ENCODE data around the gene ACER1. TPM values are rescaled to one million over a fixed set of nuclear protein-coding genes. Genes with fewer than 3 reads are reported as not detected.

Gene ACER1
- polyA plus RNA-seq, 1 donor (not counting 4 experiments of a cell fraction or from before 2014, with no cell fraction given), result 0.38 TPM

DNA sequence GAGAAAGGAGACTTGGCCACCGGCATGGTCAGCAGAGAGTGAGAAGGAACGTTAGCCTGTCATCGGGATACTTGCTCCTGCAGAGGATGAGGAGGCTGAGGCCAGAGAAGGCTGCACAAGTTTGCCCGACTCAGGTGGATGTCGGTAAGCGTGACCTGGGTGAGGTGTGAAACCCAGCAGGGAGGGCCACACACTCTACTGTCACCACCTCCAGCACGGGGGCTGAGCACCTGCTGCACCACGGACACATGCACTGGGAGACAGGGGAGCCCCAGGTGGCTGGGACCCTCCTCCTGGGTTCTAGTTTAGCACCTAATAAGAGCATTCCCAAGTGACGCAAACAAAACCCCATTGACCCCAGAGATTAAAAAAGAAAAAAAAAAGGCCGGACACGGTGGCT, 70.9 kb downstream of the ACER1 start:
- DNase-seq (ENCODE audit: low read depth, low spot score) (no peak), FAIRE-seq (no peak)
- no peaks in the 10 kb centered on the region for H3K4me1 ChIP-seq (ENCODE audit: control insufficient read depth, extremely low read depth, insufficient read depth, low read length)
- no peaks in the 10 kb centered on the region for H4K20me1 ChIP-seq (ENCODE audit: control insufficient read depth, extremely low read depth, insufficient read depth, low read length)
- peaks cover 24 to 29% of the 10 kb centered on the region in 2 experiments for H3K36me3 ChIP-seq (ENCODE audit: control insufficient read depth in 2 of 2, extremely low read depth in 1 of 2, insufficient read depth in 2 of 2, low read length in 2 of 2)
- no peak overlapping the region for H3K4me3 ChIP-seq (ENCODE audit: control insufficient read depth in 2 of 3, extremely low read depth in 1 of 3, insufficient read depth in 2 of 3, low read depth in 1 of 3, low read length in 3 of 3)
- H3K9me3 ChIP-seq (ENCODE audit: control insufficient read depth, low read depth, low read length), result no peaks in the 10 kb centered on the region
- H3K27ac ChIP-seq (ENCODE audit: control insufficient read depth, insufficient read depth, low read length), result no peak overlapping the region
- no peaks in the 10 kb centered on the region for H3K9me1 ChIP-seq (ENCODE audit: control insufficient read depth, extremely low read depth, insufficient read depth, low read length)
- no peak overlapping the region for H2AFZ ChIP-seq (ENCODE audit: control insufficient read depth, low read length)
- TF ChIP-seq CTCF (optimal IDR thresholded peaks at IDR 0.05 in 1 of 3, IDR thresholded peaks at IDR 0.05 in 1 of 3, conservative IDR thresholded peaks at IDR 0.05 in 1 of 3; ENCODE audit: extremely low read depth in 1 of 3, insufficient read depth in 2 of 3, low read length in 3 of 3) (no peak), EZH2 (IDR thresholded peaks at IDR 0.05; ENCODE audit: low read length) (no peak)
- no peak overlapping the region for H3K9ac ChIP-seq (ENCODE audit: control insufficient read depth, extremely low read depth, insufficient read depth, low read length)
- H3K27me3 ChIP-seq (ENCODE audit: control insufficient read depth, extremely low read depth, insufficient read depth, low read length), result no peaks in the 10 kb centered on the region
- dilution Hi-C loops (cut with MboI; ENCODE audit: extremely low pct_ligation_motif_present, low sequenced_read_pairs), result no loop called here
- H3K79me2 ChIP-seq (ENCODE audit: control insufficient read depth, insufficient read depth, low read length), result peaks cover 51% of the 10 kb centered on the region
- no peak overlapping the region for H3K4me2 ChIP-seq (ENCODE audit: control insufficient read depth, extremely low read depth, insufficient read depth, low read depth, low read length)

DNA sequence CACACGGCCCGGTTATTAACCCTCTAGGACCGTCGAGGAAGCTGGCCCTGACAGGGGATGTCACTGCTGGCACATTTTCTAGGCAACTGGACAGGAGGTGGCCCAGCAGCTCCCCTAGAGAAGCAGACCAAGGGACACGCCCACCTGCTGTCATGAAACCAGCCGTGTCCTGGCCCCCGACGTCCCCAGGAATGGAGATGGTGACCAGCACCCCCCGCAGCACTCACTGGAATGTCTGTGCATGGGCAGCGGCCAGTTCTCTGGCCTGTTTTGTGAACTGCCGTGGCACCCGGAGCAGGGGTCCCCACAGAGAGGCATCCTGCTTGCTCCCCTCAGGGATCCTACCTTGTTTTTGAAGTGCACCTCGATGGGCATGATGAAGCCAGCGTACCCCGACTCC, 71.5 kb downstream of the ACER1 start:
- no peaks in the 10 kb centered on the region for H3K27me3 ChIP-seq (ENCODE audit: control insufficient read depth, extremely low read depth, insufficient read depth, low read length)
- no peaks in the 10 kb centered on the region for H3K9me1 ChIP-seq (ENCODE audit: control insufficient read depth, extremely low read depth, insufficient read depth, low read length)
- no peak overlapping the region for H3K4me3 ChIP-seq (ENCODE audit: control insufficient read depth in 2 of 3, extremely low read depth in 1 of 3, insufficient read depth in 2 of 3, low read depth in 1 of 3, low read length in 3 of 3)
- no peak for TF ChIP-seq CTCF (optimal IDR thresholded peaks at IDR 0.05 in 1 of 3, IDR thresholded peaks at IDR 0.05 in 1 of 3, conservative IDR thresholded peaks at IDR 0.05 in 1 of 3; ENCODE audit: extremely low read depth in 1 of 3, insufficient read depth in 2 of 3, low read length in 3 of 3)
- no peak for TF ChIP-seq EZH2 (IDR thresholded peaks at IDR 0.05; ENCODE audit: low read length)
- H3K9me3 ChIP-seq (ENCODE audit: control insufficient read depth, low read depth, low read length), result no peaks in the 10 kb centered on the region
- peaks cover 49% of the 10 kb centered on the region for H3K79me2 ChIP-seq (ENCODE audit: control insufficient read depth, insufficient read depth, low read length)
- dilution Hi-C loops (cut with MboI; ENCODE audit: extremely low pct_ligation_motif_present, low sequenced_read_pairs), result no loop called here
- H2AFZ ChIP-seq (ENCODE audit: control insufficient read depth, low read length), result no peak overlapping the region
- no peak overlapping the region for H3K9ac ChIP-seq (ENCODE audit: control insufficient read depth, extremely low read depth, insufficient read depth, low read length)
- no peaks in the 10 kb centered on the region for H3K4me1 ChIP-seq (ENCODE audit: control insufficient read depth, extremely low read depth, insufficient read depth, low read length)
- FAIRE-seq (no peak), DNase-seq (ENCODE audit: low read depth, low spot score) (no peak)
- H3K27ac ChIP-seq (ENCODE audit: control insufficient read depth, insufficient read depth, low read length), result no peak overlapping the region
- no peaks in the 10 kb centered on the region for H4K20me1 ChIP-seq (ENCODE audit: control insufficient read depth, extremely low read depth, insufficient read depth, low read length)
- no peak overlapping the region for H3K4me2 ChIP-seq (ENCODE audit: control insufficient read depth, extremely low read depth, insufficient read depth, low read depth, low read length)
- peaks cover 24 to 29% of the 10 kb centered on the region in 2 experiments for H3K36me3 ChIP-seq (ENCODE audit: control insufficient read depth in 2 of 2, extremely low read depth in 1 of 2, insufficient read depth in 2 of 2, low read length in 2 of 2)

All from keratinocyte (primary cell).